Heart right ventricle (tissue), 16 donors: ENCODE data around the gene CDC42BPG. TPM values are rescaled to one million over a fixed set of nuclear protein-coding genes. Genes with fewer than 3 reads are reported as not detected.

Experiments
- ATAC-seq, 8 donors: fragments of 200-7000 bp; cut with Tn5 transposase; one replicate each; pipeline ENCODE4 v1.9.1; 2020; ENCODE audit warnings: mild to moderate bottlenecking in 8 of 8, moderate library complexity in 8 of 8, moderate number of reproducible peaks in 1 of 8
- DNase-seq, 2 donors: peaks; one replicate each; pipeline ENCODE4 v3.0.0-alpha.2; 2020
- H3K27ac ChIP-seq, 10 donors: fragments of 200-600 bp; sonication (generic) in 2 of 10; one replicate each; pipeline versions ENCODE4 v1.5.0 to v1.8.0; 2020 to 2022; ENCODE audit warnings: mild to moderate bottlenecking in 3 of 10
- H3K27me3 ChIP-seq, 7 donors: fragments of 200-600 bp; one replicate each; pipeline ENCODE4 v1.8.0; 2021 to 2022; ENCODE audit warnings: mild to moderate bottlenecking in 2 of 7
- H3K36me3 ChIP-seq, 9 donors: fragments of 200-600 bp; sonication (generic) in 1 of 9; one replicate each; pipeline versions ENCODE4 v1.5.0 to v1.8.0; 2020 to 2022; ENCODE audit warnings: mild to moderate bottlenecking in 2 of 9
- H3K4me1 ChIP-seq, 9 donors: fragments of 200-600 bp; sonication (generic) in 1 of 9; one replicate each; pipeline versions ENCODE4 v1.5.0 to v1.8.0; 2020 to 2022; ENCODE audit warnings: mild to moderate bottlenecking in 4 of 9
- H3K4me3 ChIP-seq, 10 donors: fragments of 200-600 bp; sonication (generic) in 2 of 10; one replicate each; pipeline versions ENCODE4 v1.5.0 to v1.8.0; 2020 to 2022; ENCODE audit warnings: mild to moderate bottlenecking in 7 of 10, moderate library complexity in 2 of 10
- H3K9me3 ChIP-seq, 11 donors: fragments of 200-600 bp in 10 of 11; sonication (generic) in 2 of 11; one replicate each; pipeline versions ENCODE4 v1.5.0 to v1.8.0; 2013 to 2022; ENCODE audit warnings: mild to moderate bottlenecking in 2 of 11, control low read depth in 1 of 11, moderate library complexity in 1 of 11
- CTCF ChIP-seq, 9 donors: fragments of 200-600 bp; sonication (generic) in 2 of 9; IDR thresholded peaks; one replicate each; pipeline versions ENCODE4 v1.5.0 to v1.8.0; 2021 to 2022; ENCODE audit warnings: antibody characterized with exemption in 9 of 9, mild to moderate bottlenecking in 5 of 9, moderate library complexity in 1 of 9
- WGBS, 2 donors: extraction: QIAGEN DNeasy Blood & Tissue Kit; methylation state at CpG; one replicate each; pipeline ENCODE4 v1.1.7; 2013; ENCODE audit warnings: inconsistent platforms in 1 of 2; 5-methylcytosine and 5-hydroxymethylcytosine counted together
- intact Hi-C, 10 donors: fragments of 100-400 bp; cut with DNase I; formaldehyde crosslinking; loops; one replicate each; pipeline versions ENCODE4 v1.11.1 to v1.14.2; 2022
- polyA plus RNA-seq, 2 donors: library from polyadenylated mRNA; stranded (reverse); fragments of 200-250 nt; gene quantifications; one replicate each; pipeline ENCODE4 v1.2.3, GENCODE V29; 2013
- total RNA-seq, 10 donors: library from RNA; stranded (reverse); fragmentation: NEBNext Ultra II Directional in 3 of 10; extraction: Animal tissue kit (Norgen Biotek cat#: 25700) in 3 of 10; gene quantifications; one replicate each; pipeline versions ENCODE4 v1.2.1 to v1.2.4, GENCODE V29; 2021 to 2023
- donor health status: Arrhythmogenic right ventricular cardiomyopathy.
- donor health status: ischemic (EF 13 %, LVEDD 7.1; RV severe dilation, severe dysfunction).
- donor health status: healthy with polysubstance abuse.
- donor health status: DM: no; HTN: yes; CAD: no.
- donor health status: DM: no; HTN: no; CAD: no.
- donor health status: ischemic (EF 25% LVEDD 6.9; RV normal size, moderate dysfunction).
- donor health status: ischemic (EF 25% LVEDD 5.7; RV mildly dilated, moderate dysfunction).
- donor health status: healthy.
- donor health status: DM: yes; HTN: yes; CAD: no.
- donor health status: Ischemic cardiomyopathy.
- donor health status: ischemic (EF 35%, LVEDD 5.7; RV mildly dilated, moderate dysfunction).
- donor health status: nonischemic (EF 11% LVEDD 7.7; RV severe dilation, severe dysfunction).
- donor health status: DM: yes; HTN: yes; CAD: no.
- donor health status: PGD.
- donor health status: ischemic (EF 29% LVEDD 5.4; RV normal size, mild dysfunction).
- donor health status: nonischemic (EF 23%, LVEDD 6.1; RV moderate dilation, normal function).

CDC42BPG gene
- total and polyA plus RNA-seq, 12 donors, result 0.04 to 1.3 (median 0.27) TPM

- intact Hi-C loops, result loop anchor here in 8 of 10 donors (2.0 to 10.0 kb wide), 8 partner anchors 39 to 268 kb away; partner anchors contain the start of genes ARL2 (in 4 of the 8), BATF2 (in 1 of the 8), SNX15 (in 1 of the 8) and ZNHIT2 (in 1 of the 8)
- ATAC-seq (peak; percentile 25 to 75 (median 66)), DNase-seq (peak; percentile 72 to 79)
- peak in 4 of 9 donors; percentile 23 to 49 (median 40) for TF ChIP-seq CTCF (IDR thresholded peaks at IDR 0.05)
- peaks cover 39 to 84% (median 81%) of the 10 kb centered on the region in 9 donors for H3K4me1 ChIP-seq
- no peaks in the 10 kb centered on the region for H3K9me3 ChIP-seq
- no peaks in the 10 kb centered on the region for H3K27me3 ChIP-seq
- WGBS, 2 donors, result 62 to 65% methylated on average over 19 of the region's 19 CpGs
- H3K4me3 ChIP-seq, result no peak overlapping the region
- peaks cover 0 to 31% (median 9%) of the 10 kb centered on the region in 9 donors for H3K36me3 ChIP-seq
- peak overlapping the region; percentile 11 to 96 (median 87) for H3K27ac ChIP-seq
Measured at GRCh38 chr11:64849598-64850356, 5.3 kb upstream of the CDC42BPG start.

GRCh38 chr11:64848826-64849597 is 4.6 kb upstream of the CDC42BPG start:
- peaks cover 36 to 83% (median 76%) of the 10 kb centered on the region in 9 donors for H3K4me1 ChIP-seq
- DNase-seq (no peak), ATAC-seq (no peak)
- no peaks in the 10 kb centered on the region for H3K9me3 ChIP-seq
- WGBS, 2 donors, result 79 to 82% methylated on average over 16 of the region's 16 CpGs
- H3K27me3 ChIP-seq, result no peaks in the 10 kb centered on the region
- peak overlapping the region; percentile 1 to 96 (median 87) for H3K27ac ChIP-seq
- intact Hi-C loops, result loop anchor here in 8 of 10 donors (1.0 to 10.0 kb wide), 9 partner anchors 40 to 268 kb away; partner anchors contain the start of genes ARL2 (in 4 of the 8), BATF2 (in 1 of the 8), SNX15 (in 1 of the 8) and ZNHIT2 (in 1 of the 8)
- H3K36me3 ChIP-seq, result peaks cover 0 to 23% (median 5%) of the 10 kb centered on the region in 9 donors
- no peak overlapping the region for H3K4me3 ChIP-seq
- no peak for TF ChIP-seq CTCF (IDR thresholded peaks at IDR 0.05)

GRCh38 chr11:64848214-64848825 is 3.9 kb upstream of the CDC42BPG start:
- H3K36me3 ChIP-seq, result peaks cover 0 to 16% (median 2%) of the 10 kb centered on the region in 9 donors
- whole genome bisulfite sequencing, 2 donors, result 82 to 85% methylated on average over 6 of the region's 6 CpGs

More at GRCh38 chr11:64848214-64848825, 3.9 kb upstream of the CDC42BPG start:
- TF ChIP-seq CTCF (IDR thresholded peaks at IDR 0.05), result no peak
- H3K27me3 ChIP-seq, result no peaks in the 10 kb centered on the region
- peaks cover 32 to 77% (median 69%) of the 10 kb centered on the region in 9 donors for H3K4me1 ChIP-seq
- DNase-seq (no peak), ATAC-seq (no peak)
- intact Hi-C loops, result loop anchor here in 8 of 10 donors (1.0 to 10.0 kb wide), 9 partner anchors 40 to 269 kb away; partner anchors contain the start of genes ARL2 (in 4 of the 8), BATF2 (in 1 of the 8), SNX15 (in 1 of the 8) and ZNHIT2 (in 1 of the 8)
- no peaks in the 10 kb centered on the region for H3K9me3 ChIP-seq
- no peak overlapping the region for H3K4me3 ChIP-seq
- H3K27ac ChIP-seq, result peak overlapping the region in 8 of 10 donors; percentile 62 to 96 (median 92)
